ENCODE results near the gene SLC2A9. TPM values are rescaled to one million over a fixed set of nuclear protein-coding genes. Genes with fewer than 3 reads are reported as not detected.

SLC2A9 gene
- total RNA-seq, 1 donor from 2014 or later, result 3.1 TPM

DNA sequence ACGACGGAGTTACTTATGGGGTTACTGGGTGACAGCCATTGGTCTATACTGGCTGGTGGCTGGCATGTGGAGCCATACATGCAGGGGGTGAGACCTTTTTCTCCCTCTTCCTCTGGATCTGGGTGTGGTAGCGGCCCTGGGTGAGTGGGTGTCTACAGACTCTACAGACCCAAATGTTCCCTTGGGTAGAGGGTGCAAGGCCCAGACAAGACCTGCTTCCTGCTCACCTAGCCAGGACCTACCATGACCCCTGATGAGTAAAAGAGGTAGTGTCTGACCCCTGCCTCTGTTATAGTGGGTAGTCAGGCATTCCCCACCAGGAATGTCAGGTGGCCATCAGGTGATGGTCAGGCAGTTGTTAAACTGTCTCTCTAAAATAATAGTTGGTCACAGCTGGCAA lies 66.8 kb downstream of the SLC2A9 start:
- no peak for DNase-seq (ENCODE audit: low spot score, unreplicated experiment)
- H3K4me1 Mint-ChIP-seq (ENCODE audit: low read depth), result peaks cover 2% of the 10 kb centered on the region
- H3K27me3 Mint-ChIP-seq, result no peaks in the 10 kb centered on the region
- peaks cover 2% of the 10 kb centered on the region for H3K36me3 Mint-ChIP-seq (ENCODE audit: insufficient read depth)
- no peaks in the 10 kb centered on the region for H3K9me3 Mint-ChIP-seq (ENCODE audit: low read depth)
- H3K27ac Mint-ChIP-seq, result peak overlapping the region; percentile 29
- TF ChIP-seq, protein P1, sequence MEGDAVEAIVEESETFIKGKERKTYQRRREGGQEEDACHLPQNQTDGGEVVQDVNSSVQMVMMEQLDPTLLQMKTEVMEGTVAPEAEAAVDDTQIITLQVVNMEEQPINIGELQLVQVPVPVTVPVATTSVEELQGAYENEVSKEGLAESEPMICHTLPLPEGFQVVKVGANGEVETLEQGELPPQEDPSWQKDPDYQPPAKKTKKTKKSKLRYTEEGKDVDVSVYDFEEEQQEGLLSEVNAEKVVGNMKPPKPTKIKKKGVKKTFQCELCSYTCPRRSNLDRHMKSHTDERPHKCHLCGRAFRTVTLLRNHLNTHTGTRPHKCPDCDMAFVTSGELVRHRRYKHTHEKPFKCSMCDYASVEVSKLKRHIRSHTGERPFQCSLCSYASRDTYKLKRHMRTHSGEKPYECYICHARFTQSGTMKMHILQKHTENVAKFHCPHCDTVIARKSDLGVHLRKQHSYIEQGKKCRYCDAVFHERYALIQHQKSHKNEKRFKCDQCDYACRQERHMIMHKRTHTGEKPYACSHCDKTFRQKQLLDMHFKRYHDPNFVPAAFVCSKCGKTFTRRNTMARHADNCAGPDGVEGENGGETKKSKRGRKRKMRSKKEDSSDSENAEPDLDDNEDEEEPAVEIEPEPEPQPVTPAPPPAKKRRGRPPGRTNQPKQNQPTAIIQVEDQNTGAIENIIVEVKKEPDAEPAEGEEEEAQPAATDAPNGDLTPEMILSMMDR (IDR thresholded peaks at IDR 0.05; ENCODE audit: unreplicated experiment), result no peak
- no peak overlapping the region for H3K4me3 Mint-ChIP-seq (ENCODE audit: low read depth)

DNA sequence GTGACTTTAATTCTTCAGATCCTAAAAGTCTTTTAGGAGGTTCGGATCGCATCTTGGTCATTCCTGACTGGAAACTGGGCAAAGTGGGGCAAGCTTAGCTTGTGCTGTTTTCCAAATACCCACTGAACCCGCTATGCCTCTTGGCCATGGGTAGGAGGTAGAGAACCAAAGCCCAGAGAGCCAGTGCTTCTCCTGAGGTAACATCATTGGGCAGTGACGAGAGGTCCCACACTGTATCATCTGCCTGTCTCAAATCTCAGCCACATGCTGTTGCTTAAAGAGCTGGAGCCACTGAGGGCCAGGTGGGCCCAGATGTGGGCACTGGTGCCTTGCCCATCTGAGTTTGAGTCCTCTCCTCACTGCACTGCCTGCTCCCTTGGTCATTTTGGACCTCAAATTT lies 68.2 kb downstream of the SLC2A9 start:
- H3K36me3 Mint-ChIP-seq (ENCODE audit: insufficient read depth), result peaks cover 2% of the 10 kb centered on the region
- H3K9me3 Mint-ChIP-seq (ENCODE audit: low read depth), result no peaks in the 10 kb centered on the region
- TF ChIP-seq, protein P1 (IDR thresholded peaks at IDR 0.05; ENCODE audit: unreplicated experiment), result no peak
- H3K4me1 Mint-ChIP-seq (ENCODE audit: low read depth), result peaks cover 2% of the 10 kb centered on the region
- no peak for DNase-seq (ENCODE audit: low spot score, unreplicated experiment)
- H3K27me3 Mint-ChIP-seq, result no peaks in the 10 kb centered on the region
- H3K4me3 Mint-ChIP-seq (ENCODE audit: low read depth), result no peak overlapping the region
- no peak overlapping the region for H3K27ac Mint-ChIP-seq

DNA sequence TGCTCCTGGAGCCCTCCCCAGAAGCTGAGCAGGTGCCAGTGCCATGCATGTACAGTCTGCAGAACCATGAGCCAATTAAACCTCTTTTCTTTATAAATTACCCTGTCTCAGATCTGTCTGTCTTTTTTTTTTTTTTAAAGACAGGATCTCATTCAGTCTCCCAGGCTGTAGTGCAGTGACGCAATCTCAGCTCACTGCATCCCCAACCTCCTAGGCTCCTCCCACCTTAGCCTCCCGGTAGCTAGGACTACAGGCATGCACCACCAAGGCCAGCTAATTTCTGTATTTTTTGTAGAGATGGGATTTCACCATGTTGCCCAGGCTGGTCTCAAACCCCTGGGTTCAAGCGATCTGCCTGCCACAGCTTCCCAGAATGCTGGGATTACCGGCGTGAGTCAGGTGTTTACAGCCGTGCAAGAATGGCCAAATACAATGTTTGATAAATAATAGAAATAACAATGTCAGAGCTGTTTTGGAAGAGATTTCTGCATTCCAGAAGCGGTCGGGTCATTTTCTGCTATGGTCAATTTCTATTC lies 68.8 kb downstream of the SLC2A9 start:
- no peak for DNase-seq (ENCODE audit: low spot score, unreplicated experiment)
- TF ChIP-seq, protein P1 (IDR thresholded peaks at IDR 0.05; ENCODE audit: unreplicated experiment), result no peak
- Mint-ChIP-seq H3K9me3 (ENCODE audit: low read depth) (no peaks in the 10 kb centered on the region), H3K27me3 (no peaks in the 10 kb centered on the region), H3K4me1 (ENCODE audit: low read depth) (peaks cover 8% of the 10 kb centered on the region), H3K36me3 (ENCODE audit: insufficient read depth) (peaks cover 2% of the 10 kb centered on the region), H3K4me3 (ENCODE audit: low read depth) (no peak overlapping the region), H3K27ac (no peak overlapping the region)

DNA sequence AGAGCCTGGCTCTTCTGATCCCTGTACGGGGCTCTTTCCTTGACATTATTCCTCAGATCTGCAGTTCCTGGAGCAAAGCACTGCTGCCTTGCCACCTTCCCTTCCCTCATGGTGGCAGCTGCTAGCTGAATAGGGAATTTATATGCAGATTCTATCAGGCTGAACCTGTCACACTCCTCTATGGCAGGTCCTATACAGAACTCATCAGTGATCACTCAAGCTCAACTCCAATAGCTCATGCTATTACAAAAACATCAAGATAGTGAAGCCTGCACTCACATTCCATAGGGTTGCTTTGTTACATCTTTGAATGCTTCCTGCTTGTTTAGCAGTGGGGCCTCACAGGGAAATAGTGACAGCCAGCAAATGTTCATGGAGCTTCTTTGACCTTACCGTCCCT lies 71.7 kb downstream of the SLC2A9 start:
- Mint-ChIP-seq H3K4me1 (ENCODE audit: low read depth) (peaks cover 14% of the 10 kb centered on the region), H3K9me3 (ENCODE audit: low read depth) (no peaks in the 10 kb centered on the region), H3K27ac (no peak overlapping the region), H3K4me3 (ENCODE audit: low read depth) (no peak overlapping the region), H3K27me3 (no peaks in the 10 kb centered on the region), H3K36me3 (ENCODE audit: insufficient read depth) (no peaks in the 10 kb centered on the region)
- TF ChIP-seq, protein P1 (IDR thresholded peaks at IDR 0.05; ENCODE audit: unreplicated experiment), result no peak
- no peak for DNase-seq (ENCODE audit: low spot score, unreplicated experiment)

DNA sequence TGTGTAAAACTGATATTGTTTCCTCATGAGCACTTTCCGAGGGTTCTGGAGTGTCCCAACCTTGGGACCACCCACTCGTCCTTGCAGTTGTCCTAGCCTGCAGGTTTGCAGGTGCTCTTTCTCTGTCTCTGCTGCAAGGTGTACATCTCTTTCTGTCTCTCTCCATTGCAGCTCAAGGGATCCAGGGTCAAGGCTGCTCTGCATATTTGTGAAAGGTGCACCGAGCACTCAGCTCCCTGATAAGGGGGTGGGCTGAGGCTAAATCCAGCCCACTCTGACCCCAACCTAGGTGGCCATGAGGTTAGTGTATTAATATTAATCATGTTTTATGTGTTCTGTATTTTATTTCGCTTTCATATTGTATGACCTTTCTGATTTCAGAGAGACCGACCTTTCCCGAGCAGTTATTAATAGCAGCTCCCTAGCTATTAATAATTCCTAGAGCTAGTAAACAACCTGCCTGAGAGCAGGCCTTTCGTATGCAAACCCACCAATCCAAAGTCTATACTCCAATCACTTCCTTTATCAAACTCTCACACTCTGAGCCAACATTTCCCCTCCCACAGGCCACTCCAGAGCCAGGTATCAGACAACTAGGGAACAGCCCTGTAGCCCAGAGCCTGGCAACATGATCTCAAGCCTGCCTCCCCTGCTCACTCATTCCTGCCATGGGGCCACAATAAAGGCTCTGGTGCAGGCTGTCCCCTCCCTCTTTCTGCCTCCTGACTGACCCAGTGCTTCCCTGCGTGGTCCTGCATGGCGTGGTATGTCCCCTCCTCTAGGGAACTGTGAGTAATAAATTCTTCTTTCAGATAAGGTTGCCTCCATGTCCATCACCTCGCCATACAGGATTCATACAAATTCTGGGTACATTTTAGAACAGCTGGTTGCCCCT lies 73.9 kb downstream of the SLC2A9 start:
- H3K4me1 Mint-ChIP-seq (ENCODE audit: low read depth), result peaks cover 14% of the 10 kb centered on the region
- no peak overlapping the region for H3K4me3 Mint-ChIP-seq (ENCODE audit: low read depth)
- no peak for DNase-seq (ENCODE audit: low spot score, unreplicated experiment)
- H3K9me3 Mint-ChIP-seq (ENCODE audit: low read depth), result no peaks in the 10 kb centered on the region
- H3K27ac Mint-ChIP-seq, result peak overlapping the region; percentile 12
- no peaks in the 10 kb centered on the region for H3K36me3 Mint-ChIP-seq (ENCODE audit: insufficient read depth)
- no peaks in the 10 kb centered on the region for H3K27me3 Mint-ChIP-seq
- TF ChIP-seq, protein P1 (IDR thresholded peaks at IDR 0.05; ENCODE audit: unreplicated experiment), result no peak

Data from progenitor cell of endocrine pancreas (in vitro differentiated cells).